Astrocyte of the cerebellum (primary cell): ENCODE measurements around the gene ARFGEF3.

ENCODE experiments used
- DNase-seq: peaks from one replicate; pipeline ENCODE4 v3.0.0-alpha.2; 2011; ENCODE audit warnings: low read depth
- H3K4me3 ChIP-seq: 2 replicates; pipeline ENCODE4 v1.5.1; 2011; ENCODE audit warnings: mild to moderate bottlenecking, low read depth, low read length, moderate library complexity
- in situ Hi-C: cut with HindIII; loops from 2 replicates; pipeline ENCODE4 v1.10.0; 2017; ENCODE audit warnings: low sequenced_read_pairs
- TF ChIP-seq, protein P1 (sequence below): IDR thresholded peaks from 2 replicates; pipeline ENCODE4 v1.5.1; 2012; ENCODE audit warnings: low read length, low read depth, moderate library complexity, mild to moderate bottlenecking; ENCODE audit errors: missing control alignments

The ARFGEF3 gene

DNA sequence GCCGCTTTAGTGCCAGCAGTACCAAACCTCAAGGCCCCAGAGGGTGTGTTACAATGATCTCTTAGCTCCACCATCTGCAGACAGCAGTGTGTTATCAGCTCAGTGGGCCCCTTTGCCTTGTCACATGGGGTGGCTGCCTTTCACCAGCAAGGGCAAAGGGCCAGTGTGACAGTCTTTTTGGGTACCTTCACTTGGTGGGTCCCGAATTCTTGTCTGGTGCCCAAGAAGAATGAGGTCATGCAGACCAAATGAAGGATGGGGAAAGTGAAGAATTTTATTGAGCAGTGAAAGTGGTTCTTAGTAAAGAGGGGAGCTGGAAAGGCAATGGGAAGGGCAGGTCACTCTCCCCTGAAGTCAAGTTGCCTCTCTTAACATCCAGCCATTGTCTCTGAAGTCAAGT is 213.1 kb downstream of the ARFGEF3 start:
- in situ Hi-C loops: no loop called here
- DNase-seq: no peak
- H3K4me3 ChIP-seq: no peak overlapping the region
- TF ChIP-seq, protein P1, sequence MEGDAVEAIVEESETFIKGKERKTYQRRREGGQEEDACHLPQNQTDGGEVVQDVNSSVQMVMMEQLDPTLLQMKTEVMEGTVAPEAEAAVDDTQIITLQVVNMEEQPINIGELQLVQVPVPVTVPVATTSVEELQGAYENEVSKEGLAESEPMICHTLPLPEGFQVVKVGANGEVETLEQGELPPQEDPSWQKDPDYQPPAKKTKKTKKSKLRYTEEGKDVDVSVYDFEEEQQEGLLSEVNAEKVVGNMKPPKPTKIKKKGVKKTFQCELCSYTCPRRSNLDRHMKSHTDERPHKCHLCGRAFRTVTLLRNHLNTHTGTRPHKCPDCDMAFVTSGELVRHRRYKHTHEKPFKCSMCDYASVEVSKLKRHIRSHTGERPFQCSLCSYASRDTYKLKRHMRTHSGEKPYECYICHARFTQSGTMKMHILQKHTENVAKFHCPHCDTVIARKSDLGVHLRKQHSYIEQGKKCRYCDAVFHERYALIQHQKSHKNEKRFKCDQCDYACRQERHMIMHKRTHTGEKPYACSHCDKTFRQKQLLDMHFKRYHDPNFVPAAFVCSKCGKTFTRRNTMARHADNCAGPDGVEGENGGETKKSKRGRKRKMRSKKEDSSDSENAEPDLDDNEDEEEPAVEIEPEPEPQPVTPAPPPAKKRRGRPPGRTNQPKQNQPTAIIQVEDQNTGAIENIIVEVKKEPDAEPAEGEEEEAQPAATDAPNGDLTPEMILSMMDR: no peak

DNA sequence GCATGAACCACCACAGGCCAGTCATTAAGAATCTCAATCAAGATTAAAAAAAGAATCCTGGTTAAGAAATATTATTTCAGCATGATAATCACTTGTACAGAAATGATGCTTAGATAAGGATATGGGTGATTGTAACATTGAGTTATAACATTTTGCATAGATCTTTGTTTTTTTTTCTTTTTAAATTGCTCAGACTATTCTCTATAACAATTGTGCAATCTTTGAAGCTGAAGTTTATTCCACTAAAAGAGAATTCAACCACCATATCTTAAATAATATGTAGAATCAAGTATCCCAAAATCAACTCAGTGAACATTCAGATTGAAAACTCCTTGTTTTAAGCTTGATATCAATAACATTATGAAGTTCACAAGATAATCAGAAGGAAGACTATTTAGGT is 215.3 kb downstream of the ARFGEF3 start:
- in situ Hi-C loops: no loop called here
- no peak overlapping the region for H3K4me3 ChIP-seq

DNA sequence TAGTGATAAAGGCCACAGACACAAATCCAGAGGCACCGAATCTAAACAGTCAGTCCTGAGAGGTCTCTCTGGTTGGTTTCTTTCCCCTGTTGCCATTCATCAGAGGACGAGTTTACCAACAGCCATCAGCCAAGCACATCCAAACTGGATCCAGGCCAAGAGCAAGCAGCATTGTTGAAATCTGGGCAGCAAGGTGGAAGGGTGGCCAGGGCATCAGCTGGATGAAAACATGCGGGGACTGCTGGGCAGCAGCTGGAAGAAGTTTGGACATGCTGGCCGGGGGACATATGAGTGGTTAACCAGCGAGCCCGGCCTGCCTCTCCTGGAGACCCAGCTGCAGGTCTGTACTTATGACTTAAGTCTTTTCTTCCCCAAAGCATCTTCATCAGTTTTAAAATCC is 216.1 kb downstream of the ARFGEF3 start, which contains the start of gene SMIM28:
Gene SMIM28 (plus strand): TSS at position 62 of the 400 bp plus-strand sequence. CDS start 168 bp downstream, at position 230.
- in situ Hi-C loops: no loop called here
- DNase-seq: no peak
- no peak within 1 kb of the TSS for H3K4me3 ChIP-seq
- TF ChIP-seq, protein P1: no peak

More for the DNA sequence above, 215.3 kb downstream of the ARFGEF3 start:
- DNase-seq: no peak
- TF ChIP-seq, protein P1: no peak

DNA sequence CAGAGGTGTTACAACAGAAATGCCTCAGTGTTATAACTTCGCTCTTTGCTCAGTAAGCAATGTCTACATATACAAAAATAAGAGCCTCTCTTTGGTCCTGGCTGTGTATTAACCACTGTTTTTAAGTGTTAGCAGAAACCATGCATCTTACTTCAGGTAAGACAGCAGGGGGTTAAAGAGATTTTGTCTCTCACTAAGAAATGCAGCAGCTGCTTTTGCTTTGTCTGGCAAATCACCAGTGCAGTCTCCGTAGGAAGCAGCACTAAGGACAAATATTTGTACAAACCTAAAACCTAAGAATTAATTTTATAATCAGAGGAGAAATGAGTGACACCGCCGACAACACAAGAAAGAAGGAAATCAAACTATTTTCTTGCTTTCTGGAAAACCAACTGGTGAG is 216.7 kb downstream of the ARFGEF3 start:
- in situ Hi-C loops: no loop called here
- no peak overlapping the region for H3K4me3 ChIP-seq
- DNase-seq: no peak
- TF ChIP-seq, protein P1: no peak

DNA sequence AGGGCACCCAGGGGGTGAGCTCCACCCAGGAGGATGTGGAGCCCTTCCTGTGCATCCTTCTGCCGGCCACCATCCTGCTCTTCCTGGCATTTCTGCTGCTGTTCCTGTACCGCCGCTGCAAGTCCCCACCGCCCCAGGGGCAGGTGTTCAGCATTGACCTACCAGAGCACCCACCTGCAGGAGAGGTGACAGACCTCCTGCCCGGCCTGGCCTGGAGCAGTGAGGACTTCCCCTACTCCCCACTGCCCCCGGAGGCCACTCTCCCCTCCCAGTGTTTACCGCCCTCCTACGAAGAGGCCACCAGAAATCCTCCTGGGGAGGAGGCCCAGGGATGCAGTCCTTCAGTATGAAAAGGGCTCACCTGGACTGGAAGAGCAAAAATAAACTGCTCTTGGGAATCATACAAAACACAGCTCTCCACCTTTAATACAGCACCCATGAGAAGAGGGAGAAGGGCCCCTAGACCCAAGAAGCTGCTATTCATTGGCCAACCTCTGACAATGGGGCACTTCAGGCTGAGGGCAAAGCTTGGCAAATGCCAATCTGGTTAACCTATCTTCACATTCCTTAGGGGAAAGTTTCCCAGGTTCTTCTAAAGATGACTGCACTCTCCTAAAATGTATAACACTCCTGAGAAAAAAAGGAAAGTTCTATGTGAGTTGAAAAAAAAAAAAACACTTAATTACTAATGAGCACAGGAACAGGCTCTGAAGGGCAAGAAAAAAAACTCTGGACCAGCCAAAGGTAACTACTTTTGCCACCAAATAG is 220.9 kb downstream of the ARFGEF3 start:
- no peak for DNase-seq
- no peak overlapping the region for H3K4me3 ChIP-seq

DNA sequence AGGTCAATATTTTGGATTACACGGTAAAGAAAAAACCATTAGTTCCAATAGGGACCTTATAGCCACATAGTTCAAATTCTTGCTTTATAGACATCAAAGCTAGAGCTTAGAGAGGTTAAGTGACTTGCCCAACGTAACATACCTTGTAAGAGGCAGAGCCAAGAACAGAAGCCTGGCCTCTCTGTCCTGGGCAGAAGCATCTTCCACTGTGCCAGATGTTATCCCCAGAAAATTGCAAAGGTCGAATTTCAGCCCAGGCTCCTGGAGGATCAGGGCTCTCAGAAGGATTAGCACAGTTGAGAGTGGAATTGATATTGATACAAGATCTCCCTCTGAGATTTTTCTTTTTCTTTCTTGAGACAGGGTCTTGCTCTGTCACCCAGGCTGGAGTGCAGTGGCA is 222.0 kb downstream of the ARFGEF3 start:
- no peak overlapping the region for H3K4me3 ChIP-seq
- in situ Hi-C loops: no loop called here
- TF ChIP-seq, protein P1: no peak
- DNase-seq: no peak

More for the DNA sequence above, 220.9 kb downstream of the ARFGEF3 start:
- in situ Hi-C loops: no loop called here
- TF ChIP-seq, protein P1: no peak
